ENCODE measurements around the gene TMCC2. TPM values are rescaled to one million over a fixed set of nuclear protein-coding genes. Genes with fewer than 3 reads are reported as not detected.

The TMCC2 gene
- total and polyA plus RNA-seq, 3 donors from 2014 or later, result 8.5 to 14.7 (median 12.1) TPM

DNA sequence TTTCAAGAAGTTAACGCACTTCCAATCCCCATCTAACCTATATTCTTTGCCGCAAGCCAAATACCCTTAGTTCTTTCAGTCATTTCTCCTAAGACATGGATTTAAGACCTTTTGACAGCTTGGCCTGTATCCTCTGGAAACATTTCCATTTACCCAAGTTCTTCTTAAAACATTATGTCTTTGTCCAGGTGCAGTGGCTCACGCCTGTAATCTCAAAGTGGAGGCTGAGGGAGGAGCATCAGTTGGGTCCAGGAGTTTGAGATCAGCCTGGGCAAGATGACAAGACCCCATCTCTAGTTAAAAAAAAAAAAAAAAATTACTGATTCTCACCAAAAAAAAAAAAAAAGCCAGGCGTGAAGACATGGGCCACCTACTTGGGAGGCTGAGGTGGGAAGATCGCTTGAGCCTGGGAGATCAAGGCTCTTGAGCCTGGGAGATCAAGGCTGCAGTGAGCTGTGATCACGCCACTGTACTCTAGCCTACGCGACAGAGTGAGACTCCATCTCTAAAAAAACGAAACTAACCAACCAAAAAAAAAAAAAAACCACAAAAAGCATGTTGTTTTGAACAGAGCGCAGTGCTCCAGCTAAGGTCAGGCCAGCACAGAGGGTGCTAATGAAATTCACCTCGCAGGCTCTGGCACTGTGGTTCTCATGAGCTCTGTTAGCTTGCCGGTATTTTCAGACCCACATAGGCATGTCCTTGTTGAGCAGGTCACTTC is 57.8 kb downstream of the TMCC2 start:
- intact Hi-C loops (cut with DNase I; ENCODE audit: low total_unique reads), result no loop called here

DNA sequence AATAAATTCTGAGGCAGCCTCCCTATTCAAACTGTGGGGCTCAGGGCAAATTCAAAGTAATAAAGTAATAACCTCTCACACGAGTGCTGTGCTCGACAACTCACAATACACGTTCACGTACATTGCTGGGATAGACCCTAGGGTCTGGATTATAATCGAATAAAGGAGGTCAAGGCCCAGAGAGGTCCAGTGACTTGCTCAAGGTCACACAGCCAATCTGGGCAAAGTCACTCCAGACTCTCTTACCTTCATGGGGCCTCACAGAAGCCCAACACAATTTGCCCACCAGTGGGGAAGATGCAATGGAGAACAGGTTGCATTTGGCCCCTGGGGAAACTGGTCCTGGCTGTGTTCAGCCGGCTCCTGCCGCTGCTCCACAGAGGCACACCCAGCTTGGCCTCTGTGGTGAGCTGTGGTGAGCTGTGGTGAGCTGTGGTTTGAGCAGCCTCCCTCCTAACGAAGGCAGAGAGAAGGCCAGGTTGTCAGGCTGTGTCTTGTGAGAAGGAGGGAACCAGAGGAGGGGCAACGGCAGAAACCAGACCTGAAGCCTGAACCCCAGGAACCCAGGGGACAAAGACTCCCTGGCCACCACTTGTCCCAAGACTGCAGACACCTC is 58.7 kb downstream of the TMCC2 start:
- H3K4me3 ChIP-seq, result no peak overlapping the region
- 79 to 88% methylated on average over 9 of the region's 9 CpGs for WGBS, 2 donors
- no peak for DNase-seq

More for the DNA sequence above, 57.8 kb downstream of the TMCC2 start:
- 49 to 57% methylated on average over 12 of the region's 12 CpGs for WGBS, 2 donors
- Histone ChIP-seq H3K27ac (no peak overlapping the region), H3K4me3 (no peak overlapping the region), H3K27me3 (no peaks in the 10 kb centered on the region), H3K36me3 (ENCODE audit: low read depth, missing control alignments) (no peaks in the 10 kb centered on the region), H3K9me3 (no peaks in the 10 kb centered on the region), H3K4me1 (peaks cover 21% of the 10 kb centered on the region)
- DNase-seq, result peak; percentile 25
- TF ChIP-seq POLR2A (IDR thresholded peaks at IDR 0.05), result no peak
- TF ChIP-seq, protein P1, sequence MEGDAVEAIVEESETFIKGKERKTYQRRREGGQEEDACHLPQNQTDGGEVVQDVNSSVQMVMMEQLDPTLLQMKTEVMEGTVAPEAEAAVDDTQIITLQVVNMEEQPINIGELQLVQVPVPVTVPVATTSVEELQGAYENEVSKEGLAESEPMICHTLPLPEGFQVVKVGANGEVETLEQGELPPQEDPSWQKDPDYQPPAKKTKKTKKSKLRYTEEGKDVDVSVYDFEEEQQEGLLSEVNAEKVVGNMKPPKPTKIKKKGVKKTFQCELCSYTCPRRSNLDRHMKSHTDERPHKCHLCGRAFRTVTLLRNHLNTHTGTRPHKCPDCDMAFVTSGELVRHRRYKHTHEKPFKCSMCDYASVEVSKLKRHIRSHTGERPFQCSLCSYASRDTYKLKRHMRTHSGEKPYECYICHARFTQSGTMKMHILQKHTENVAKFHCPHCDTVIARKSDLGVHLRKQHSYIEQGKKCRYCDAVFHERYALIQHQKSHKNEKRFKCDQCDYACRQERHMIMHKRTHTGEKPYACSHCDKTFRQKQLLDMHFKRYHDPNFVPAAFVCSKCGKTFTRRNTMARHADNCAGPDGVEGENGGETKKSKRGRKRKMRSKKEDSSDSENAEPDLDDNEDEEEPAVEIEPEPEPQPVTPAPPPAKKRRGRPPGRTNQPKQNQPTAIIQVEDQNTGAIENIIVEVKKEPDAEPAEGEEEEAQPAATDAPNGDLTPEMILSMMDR (IDR thresholded peaks at IDR 0.05), result no peak

DNA sequence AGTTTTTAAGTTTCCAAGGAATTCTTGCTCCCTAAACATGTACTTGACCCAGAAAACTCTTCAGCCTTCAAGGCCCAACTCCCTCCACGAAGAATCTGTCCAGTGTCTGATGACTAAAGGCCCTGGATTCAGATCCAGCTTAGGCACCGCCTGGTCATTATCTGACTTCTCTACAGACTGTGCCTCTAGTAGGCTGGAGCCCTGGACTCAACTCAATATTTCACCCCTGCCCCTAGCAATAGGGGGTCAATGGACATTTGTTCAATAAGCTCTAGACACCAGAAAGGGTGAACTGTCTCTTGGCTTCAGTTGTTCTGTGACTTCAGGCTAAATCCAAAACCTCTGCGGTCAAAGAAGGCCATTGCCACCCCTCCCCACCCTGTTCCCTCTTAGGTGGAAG is 59.3 kb downstream of the TMCC2 start:
- H3K27ac ChIP-seq, result no peak overlapping the region
- no peak for DNase-seq
- no peaks in the 10 kb centered on the region for H3K36me3 ChIP-seq (ENCODE audit: low read depth, missing control alignments)
- H3K4me3 ChIP-seq, result no peak overlapping the region
- H3K4me1 ChIP-seq, result peaks cover 21% of the 10 kb centered on the region
- no peaks in the 10 kb centered on the region for H3K27me3 ChIP-seq
- TF ChIP-seq, protein P1 (IDR thresholded peaks at IDR 0.05), result no peak
- intact Hi-C loops (cut with DNase I; ENCODE audit: low total_unique reads), result no loop called here
- no peaks in the 10 kb centered on the region for H3K9me3 ChIP-seq
- 88 to 93% methylated on average over 3 of the region's 3 CpGs for WGBS, 2 donors

More for the DNA sequence above, 58.7 kb downstream of the TMCC2 start:
- intact Hi-C loops (cut with DNase I; ENCODE audit: low total_unique reads), result no loop called here
- H3K4me1 ChIP-seq, result peaks cover 21% of the 10 kb centered on the region
- no peak overlapping the region for H3K27ac ChIP-seq
- H3K9me3 ChIP-seq, result no peaks in the 10 kb centered on the region
- H3K27me3 ChIP-seq, result no peaks in the 10 kb centered on the region
- TF ChIP-seq, protein P1 (IDR thresholded peaks at IDR 0.05), result no peak
- no peaks in the 10 kb centered on the region for H3K36me3 ChIP-seq (ENCODE audit: low read depth, missing control alignments)

DNA sequence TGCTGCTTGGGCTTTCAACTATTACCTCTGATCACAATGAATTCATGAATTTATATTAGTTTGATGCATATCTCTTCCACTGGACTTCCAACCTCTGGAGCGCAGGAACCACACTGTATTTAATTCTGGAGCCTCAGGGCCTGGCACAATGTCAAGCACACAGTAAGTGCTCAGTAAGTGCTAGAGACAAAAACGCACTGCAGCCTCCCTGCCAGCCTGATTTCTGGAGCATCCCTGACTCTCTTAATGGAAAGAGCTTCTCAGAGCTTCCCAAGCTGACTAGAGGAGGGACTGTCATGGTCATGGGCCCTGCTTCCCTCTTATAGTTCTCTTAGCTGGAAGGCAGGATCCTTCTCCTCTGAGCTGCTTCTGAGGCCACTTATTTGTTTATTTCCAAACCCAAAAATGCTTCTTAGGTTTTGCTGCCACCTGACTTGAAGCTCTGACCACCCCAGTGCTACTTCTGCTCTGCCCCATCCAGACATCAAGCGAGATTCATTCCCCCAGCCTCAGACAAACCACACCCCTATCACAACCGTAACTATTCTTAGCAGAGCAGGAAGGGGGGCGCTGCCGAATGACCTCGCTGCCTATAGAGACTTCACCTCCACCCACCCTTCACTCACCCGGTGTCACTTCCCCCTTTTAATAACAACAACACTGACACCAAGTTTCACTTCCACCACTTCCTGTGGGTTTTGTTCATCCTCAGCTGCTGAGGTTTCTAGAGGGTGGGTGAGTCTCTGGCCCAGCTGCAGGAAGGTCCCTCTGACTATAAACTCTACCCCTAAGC is 60.2 kb downstream of the TMCC2 start:
- Histone ChIP-seq H3K9me3 (no peaks in the 10 kb centered on the region), H3K4me1 (peaks cover 21% of the 10 kb centered on the region), H3K36me3 (ENCODE audit: low read depth, missing control alignments) (no peaks in the 10 kb centered on the region), H3K27me3 (no peaks in the 10 kb centered on the region), H3K4me3 (no peak overlapping the region), H3K27ac (no peak overlapping the region)
- intact Hi-C loops (cut with DNase I; ENCODE audit: low total_unique reads), result no loop called here
- DNase-seq, result peak; percentile 41
- 76 to 84% methylated on average over 8 of the region's 8 CpGs for WGBS, 2 donors
- TF ChIP-seq, protein P1 (IDR thresholded peaks at IDR 0.05), result no peak
- no peak for TF ChIP-seq POLR2A (IDR thresholded peaks at IDR 0.05)

All from testis (tissue), 3 donors.